Memory B cell (primary cell): ENCODE results near the gene CKS1B.

Experiments
- ATAC-seq: fragments of 150-1000 bp; cut with Tn5 transposase; 2 replicates; pipeline ENCODE4 v1.10.0; 2021; ENCODE audit warnings: low read depth, mild to moderate bottlenecking, moderate library complexity
- DNase-seq, 2 donors: peaks; one replicate each; pipeline ENCODE4 v3.0.0; 2022; ENCODE audit warnings: low spot score in 2 of 2
- H3K27ac Mint-ChIP-seq: one replicate; pipeline ENCODE4 v1.8.0; 2022; ENCODE audit warnings: mild to moderate bottlenecking, moderate library complexity, mixed read lengths
- H3K27me3 Mint-ChIP-seq: one replicate; pipeline ENCODE4 v1.8.0; 2022; ENCODE audit warnings: mixed read lengths
- H3K36me3 Mint-ChIP-seq: one replicate; pipeline ENCODE4 v1.8.0; 2022; ENCODE audit warnings: mild to moderate bottlenecking, mixed read lengths
- H3K4me1 Mint-ChIP-seq: one replicate; pipeline ENCODE4 v1.8.0; 2022; ENCODE audit warnings: mixed read lengths
- H3K4me3 Mint-ChIP-seq: one replicate; pipeline ENCODE4 v1.8.0; 2022; ENCODE audit warnings: mild to moderate bottlenecking, moderate library complexity, mixed read lengths
- H3K9me3 Mint-ChIP-seq: one replicate; pipeline ENCODE4 v1.8.0; 2022; ENCODE audit warnings: mixed read lengths

Gene CKS1B

GRCh38 chr1:154941333-154942013 lies 33.0 kb upstream of the CKS1B start:
- Mint-ChIP-seq H3K27ac (peak overlapping the region; percentile 93), H3K9me3 (no peaks in the 10 kb centered on the region), H3K27me3 (no peaks in the 10 kb centered on the region), H3K36me3 (no peaks in the 10 kb centered on the region), H3K4me1 (peaks cover 62% of the 10 kb centered on the region), H3K4me3 (peak overlapping the region; percentile 60)
- DNase-seq, result no peak
- no peak for ATAC-seq

DNA sequence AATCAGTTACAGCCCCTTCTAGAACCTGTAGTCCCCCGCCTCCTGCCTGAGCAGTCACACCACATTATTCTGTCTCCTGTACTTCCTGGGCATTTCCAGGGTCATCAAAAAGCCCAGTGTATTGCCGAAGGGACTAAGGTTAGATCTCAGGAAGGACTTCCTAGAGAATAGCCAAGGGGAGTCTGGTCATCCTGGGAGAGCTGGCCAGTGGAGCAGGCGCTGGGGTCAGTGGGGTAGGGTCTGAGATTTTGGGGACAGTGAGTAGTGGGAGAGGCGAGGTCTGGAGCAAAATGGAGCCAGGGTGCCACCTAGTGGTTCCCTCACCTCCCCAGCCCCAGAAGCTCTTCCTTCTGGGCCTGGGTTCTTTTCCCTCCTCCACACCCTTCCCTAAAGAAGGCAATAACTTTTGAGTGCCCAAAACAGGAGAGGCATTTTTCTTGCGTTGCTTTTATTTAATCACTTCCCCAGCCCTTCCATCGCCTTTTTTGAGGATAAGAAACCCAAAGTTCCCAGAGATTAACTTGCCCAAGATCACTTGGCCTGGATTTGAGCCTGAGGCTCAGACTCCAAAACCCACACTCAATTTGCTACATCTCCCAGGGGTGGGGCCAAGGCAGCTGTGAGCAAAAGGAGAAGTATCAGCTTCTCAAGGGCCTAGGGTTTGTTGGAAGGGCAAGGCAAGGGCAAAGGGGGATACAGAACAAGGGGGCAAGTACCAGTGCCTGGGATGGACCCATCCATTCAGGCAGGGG lies 30.7 kb upstream of the CKS1B start:
- ATAC-seq (peak; percentile 34), DNase-seq (peak; percentile 34 to 37)
- Mint-ChIP-seq H3K4me3 (peak overlapping the region; percentile 72), H3K9me3 (no peaks in the 10 kb centered on the region), H3K27ac (peak overlapping the region; percentile 93), H3K36me3 (peaks cover 6% of the 10 kb centered on the region), H3K27me3 (no peaks in the 10 kb centered on the region), H3K4me1 (peaks cover 57% of the 10 kb centered on the region)

DNA sequence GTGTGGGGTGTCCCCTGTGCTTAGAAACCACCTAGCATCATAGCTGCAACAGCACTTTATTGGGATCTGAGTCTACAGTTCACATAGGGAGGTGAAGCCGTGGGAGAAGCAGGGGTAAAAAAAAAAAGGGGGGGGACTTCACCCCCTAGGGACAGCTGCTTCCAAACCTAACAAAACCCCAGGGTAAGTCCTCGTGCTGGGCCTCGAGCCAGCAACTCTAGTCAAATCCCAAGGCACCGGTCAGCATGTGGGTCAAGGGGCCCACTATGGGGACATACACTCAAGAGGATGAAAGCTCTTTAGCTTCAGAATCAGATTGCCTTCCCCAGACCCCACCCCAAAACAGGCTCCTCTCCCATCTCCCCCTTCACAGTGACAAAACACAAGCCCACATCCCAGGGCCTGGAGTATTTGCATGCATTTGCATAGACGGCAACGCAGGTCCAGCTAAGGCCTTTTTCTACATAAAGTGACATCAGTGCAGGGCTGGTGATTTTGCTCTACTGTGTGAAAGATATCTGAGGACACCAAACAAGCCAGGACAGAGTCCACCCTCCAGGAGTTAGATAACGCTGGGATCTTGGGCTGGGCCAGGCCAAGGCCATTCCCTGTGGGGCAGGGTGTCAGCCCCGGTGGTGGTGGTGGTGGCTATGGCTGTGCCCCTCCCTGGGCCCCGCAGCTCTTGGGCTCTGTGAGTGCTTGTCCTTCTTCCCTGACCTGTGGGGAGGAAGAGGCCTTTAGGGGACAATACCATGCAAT lies 29.9 kb upstream of the CKS1B start:
- peaks cover 8% of the 10 kb centered on the region for H3K36me3 Mint-ChIP-seq

GRCh38 chr1:154945160-154945961 lies 29.1 kb upstream of the CKS1B start:
- Mint-ChIP-seq H3K9me3 (no peaks in the 10 kb centered on the region), H3K36me3 (peaks cover 8% of the 10 kb centered on the region), H3K27me3 (no peaks in the 10 kb centered on the region), H3K4me1 (peaks cover 49% of the 10 kb centered on the region), H3K4me3 (no peak overlapping the region), H3K27ac (peak overlapping the region; percentile 93)
- no peak for DNase-seq
- no peak for ATAC-seq

More for the DNA sequence above, 29.9 kb upstream of the CKS1B start:
- Mint-ChIP-seq H3K27me3 (no peaks in the 10 kb centered on the region), H3K4me1 (peaks cover 54% of the 10 kb centered on the region), H3K9me3 (no peaks in the 10 kb centered on the region), H3K27ac (peak overlapping the region; percentile 93), H3K4me3 (peak overlapping the region; percentile 72)
- DNase-seq, result no peak
- no peak for ATAC-seq

GRCh38 chr1:154945962-154946850 lies 28.3 kb upstream of the CKS1B start:
- peak overlapping the region; percentile 51 for H3K27ac Mint-ChIP-seq
- peaks cover 45% of the 10 kb centered on the region for H3K4me1 Mint-ChIP-seq

GRCh38 chr1:154948079-154948478 lies 26.4 kb upstream of the CKS1B start:
- H3K4me1 Mint-ChIP-seq, result peaks cover 44% of the 10 kb centered on the region
- peaks cover 13% of the 10 kb centered on the region for H3K36me3 Mint-ChIP-seq
- no peaks in the 10 kb centered on the region for H3K9me3 Mint-ChIP-seq
- H3K27ac Mint-ChIP-seq, result peak overlapping the region; percentile 60
- H3K27me3 Mint-ChIP-seq, result no peaks in the 10 kb centered on the region
- ATAC-seq (no peak), DNase-seq (no peak)
- no peak overlapping the region for H3K4me3 Mint-ChIP-seq

More at GRCh38 chr1:154945962-154946850, 28.3 kb upstream of the CKS1B start:
- Mint-ChIP-seq H3K36me3 (peaks cover 13% of the 10 kb centered on the region), H3K4me3 (no peak overlapping the region), H3K27me3 (no peaks in the 10 kb centered on the region), H3K9me3 (no peaks in the 10 kb centered on the region)
- no peak for ATAC-seq
- DNase-seq, result no peak

DNA sequence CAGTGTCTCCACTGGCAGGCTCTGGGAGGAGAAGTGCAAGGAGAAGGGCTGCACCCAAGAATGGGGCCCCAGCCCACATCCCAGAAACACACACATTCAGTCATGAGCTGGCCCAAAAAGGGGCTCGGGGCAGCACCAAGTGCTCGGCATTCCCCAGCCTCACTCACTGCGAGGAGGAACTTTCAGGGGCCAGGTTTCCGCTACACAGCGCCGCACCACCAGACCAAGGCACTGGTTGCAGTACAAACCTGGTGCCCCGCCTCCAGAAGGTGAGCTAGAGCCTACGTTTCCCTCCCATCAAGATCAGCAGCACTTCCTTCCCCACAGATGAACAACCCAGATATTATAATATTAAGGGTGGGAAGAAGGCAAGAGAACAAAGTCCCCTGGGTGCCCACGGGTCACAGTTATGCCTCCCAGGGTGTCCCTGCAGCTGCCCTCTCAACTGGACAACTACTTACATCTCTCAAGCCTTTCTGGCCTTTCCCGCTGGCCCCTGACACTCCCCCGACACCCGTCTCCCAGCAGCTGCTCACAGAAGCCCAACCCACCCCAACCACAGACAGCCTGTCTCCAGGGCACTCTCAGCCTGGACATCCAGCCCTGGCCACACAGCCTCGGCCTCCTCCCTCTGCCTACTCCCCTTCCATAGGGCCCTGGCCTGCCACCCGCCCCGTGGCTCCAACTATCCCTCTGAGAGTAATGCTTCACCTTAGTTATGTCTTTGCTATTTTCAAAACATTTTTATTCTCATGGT lies 22.4 kb upstream of the CKS1B start:
- peak in 1 of 2 donors; percentile 46 for DNase-seq
- H3K27ac Mint-ChIP-seq, result peak overlapping the region; percentile 99
- H3K9me3 Mint-ChIP-seq, result no peaks in the 10 kb centered on the region
- peaks cover 51% of the 10 kb centered on the region for H3K4me1 Mint-ChIP-seq
- ATAC-seq, result peak; percentile 39
- peak overlapping the region; percentile 73 for H3K4me3 Mint-ChIP-seq
- no peaks in the 10 kb centered on the region for H3K27me3 Mint-ChIP-seq
- peaks cover 13% of the 10 kb centered on the region for H3K36me3 Mint-ChIP-seq

DNA sequence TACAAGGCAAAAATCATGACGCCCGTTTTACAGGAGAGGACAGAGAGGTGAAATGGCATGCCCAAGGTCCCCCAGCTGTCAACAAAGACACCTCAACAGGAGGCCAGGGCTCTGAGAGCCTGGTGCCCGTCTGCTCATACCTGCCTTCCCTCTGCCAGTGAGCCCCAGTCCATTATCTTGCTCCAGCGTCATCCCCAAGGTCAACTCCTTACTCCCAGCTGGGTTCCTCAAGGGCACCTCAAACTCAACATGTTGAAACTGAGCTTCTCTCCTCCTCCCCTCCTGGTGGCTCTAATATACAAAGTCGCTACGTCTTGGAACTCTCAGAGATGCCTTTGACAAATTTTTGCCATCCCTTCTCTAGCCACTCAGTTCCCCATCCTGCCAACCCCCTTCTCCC lies 21.8 kb upstream of the CKS1B start:
- Mint-ChIP-seq H3K36me3 (peaks cover 13% of the 10 kb centered on the region), H3K9me3 (no peaks in the 10 kb centered on the region), H3K27ac (peak overlapping the region; percentile 99), H3K27me3 (no peaks in the 10 kb centered on the region), H3K4me3 (peak overlapping the region; percentile 73), H3K4me1 (peaks cover 51% of the 10 kb centered on the region)
- ATAC-seq (no peak), DNase-seq (no peak)

DNA sequence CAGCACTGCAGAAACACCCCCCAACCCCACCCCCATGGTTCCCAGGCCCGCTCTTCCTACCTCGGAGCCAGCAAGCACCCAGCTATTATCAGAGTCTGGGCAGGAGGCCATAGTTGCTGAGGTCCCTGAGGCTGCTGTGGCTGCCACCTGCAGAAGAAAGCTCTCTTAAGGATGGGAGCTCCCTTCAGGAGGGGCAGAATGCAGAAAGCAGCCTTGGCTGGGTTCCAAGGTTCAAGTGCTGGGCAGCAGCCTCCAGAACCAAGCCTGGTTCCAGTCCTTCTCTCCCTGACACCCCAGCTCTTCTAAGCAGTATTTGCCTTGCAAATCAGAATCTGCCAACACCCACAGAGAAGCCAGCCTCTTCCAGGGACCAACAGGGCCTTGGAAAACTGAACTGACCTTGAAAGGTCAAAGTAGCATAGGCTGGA lies 20.9 kb upstream of the CKS1B start:
- H3K9me3 Mint-ChIP-seq, result no peaks in the 10 kb centered on the region
- no peak for ATAC-seq
- H3K27ac Mint-ChIP-seq, result peak overlapping the region; percentile 99
- no peak for DNase-seq
- H3K27me3 Mint-ChIP-seq, result no peaks in the 10 kb centered on the region
- H3K36me3 Mint-ChIP-seq, result peaks cover 11% of the 10 kb centered on the region
- H3K4me1 Mint-ChIP-seq, result peaks cover 49% of the 10 kb centered on the region
- H3K4me3 Mint-ChIP-seq, result peak overlapping the region; percentile 99

- H3K36me3 Mint-ChIP-seq, result peaks cover 7% of the 10 kb centered on the region
- DNase-seq, result no peak
Observed at GRCh38 chr1:154954541-154954940, 19.9 kb upstream of the CKS1B start.

DNA sequence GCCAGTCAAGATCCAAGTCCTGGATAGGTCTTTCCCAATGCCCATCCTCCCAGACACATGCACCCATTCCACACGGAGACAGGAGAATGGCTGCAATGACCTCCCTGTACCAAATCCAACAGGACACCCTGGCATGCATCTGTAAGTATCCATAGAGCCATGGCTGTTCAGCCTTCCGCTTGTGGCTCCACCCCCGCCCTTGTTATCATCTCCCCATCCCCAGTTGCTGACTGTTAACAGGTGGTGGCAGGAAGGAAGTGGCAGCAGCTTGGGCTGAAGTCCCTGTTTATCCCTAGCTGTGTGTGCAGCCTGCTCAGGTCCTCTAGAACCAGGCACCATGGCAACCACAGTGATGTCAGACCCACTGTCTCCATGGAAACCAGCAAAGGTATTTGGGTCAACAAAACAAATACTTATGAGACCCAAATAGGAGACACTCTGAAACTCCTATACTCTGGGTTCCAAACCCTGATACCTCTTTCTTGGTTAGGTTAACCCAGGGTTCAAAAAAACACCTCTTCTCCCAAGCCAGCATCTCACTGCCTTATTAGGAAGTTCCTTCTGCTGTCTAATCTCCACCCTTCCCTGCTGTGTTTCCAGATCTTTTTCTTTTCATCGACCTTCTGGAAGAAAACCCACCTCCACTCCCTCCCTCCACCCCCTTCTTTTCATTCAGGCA lies 19.3 kb upstream of the CKS1B start:
- Mint-ChIP-seq H3K36me3 (peaks cover 7% of the 10 kb centered on the region), H3K4me3 (peak overlapping the region; percentile 99), H3K27ac (peak overlapping the region; percentile 99), H3K4me1 (peaks cover 47% of the 10 kb centered on the region), H3K27me3 (no peaks in the 10 kb centered on the region), H3K9me3 (no peaks in the 10 kb centered on the region)
- DNase-seq, result peak; percentile 71 to 80
- peak; percentile 78 for ATAC-seq

More at GRCh38 chr1:154954541-154954940, 19.9 kb upstream of the CKS1B start:
- no peak for ATAC-seq
- Mint-ChIP-seq H3K4me1 (peaks cover 47% of the 10 kb centered on the region), H3K4me3 (peak overlapping the region; percentile 99), H3K9me3 (no peaks in the 10 kb centered on the region), H3K27me3 (no peaks in the 10 kb centered on the region), H3K27ac (peak overlapping the region; percentile 99)
